ENCODE results near the gene SDR42E2. TPM values are rescaled to one million over a fixed set of nuclear protein-coding genes. Genes with fewer than 3 reads are reported as not detected.

Gene SDR42E2
- total RNA-seq, 1 donor from 2014 or later: 0.12 TPM

DNA sequence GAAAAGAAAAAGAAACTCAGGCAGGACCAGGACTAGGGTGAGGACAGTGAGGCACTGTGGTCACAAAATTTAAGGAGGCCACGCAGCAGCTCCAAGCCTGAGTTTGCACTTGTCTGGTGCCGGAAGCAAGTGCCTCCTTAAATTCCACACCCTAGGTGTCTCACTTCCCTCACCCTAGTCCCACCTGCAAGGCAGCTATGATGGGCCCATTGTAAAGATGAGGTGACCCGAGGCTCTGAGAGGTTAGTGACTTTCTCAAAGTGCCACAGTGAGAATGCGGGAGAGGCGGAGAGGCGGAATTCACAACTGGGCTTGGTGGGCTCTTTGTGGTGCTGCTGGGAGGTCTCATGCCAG lies 22.3 kb downstream of the SDR42E2 start:
- no peak for DNase-seq (ENCODE audit: low read depth)
- H3K4me3 ChIP-seq (ENCODE audit: low read depth, low read length): no peak overlapping the region
- TF ChIP-seq, protein P1, sequence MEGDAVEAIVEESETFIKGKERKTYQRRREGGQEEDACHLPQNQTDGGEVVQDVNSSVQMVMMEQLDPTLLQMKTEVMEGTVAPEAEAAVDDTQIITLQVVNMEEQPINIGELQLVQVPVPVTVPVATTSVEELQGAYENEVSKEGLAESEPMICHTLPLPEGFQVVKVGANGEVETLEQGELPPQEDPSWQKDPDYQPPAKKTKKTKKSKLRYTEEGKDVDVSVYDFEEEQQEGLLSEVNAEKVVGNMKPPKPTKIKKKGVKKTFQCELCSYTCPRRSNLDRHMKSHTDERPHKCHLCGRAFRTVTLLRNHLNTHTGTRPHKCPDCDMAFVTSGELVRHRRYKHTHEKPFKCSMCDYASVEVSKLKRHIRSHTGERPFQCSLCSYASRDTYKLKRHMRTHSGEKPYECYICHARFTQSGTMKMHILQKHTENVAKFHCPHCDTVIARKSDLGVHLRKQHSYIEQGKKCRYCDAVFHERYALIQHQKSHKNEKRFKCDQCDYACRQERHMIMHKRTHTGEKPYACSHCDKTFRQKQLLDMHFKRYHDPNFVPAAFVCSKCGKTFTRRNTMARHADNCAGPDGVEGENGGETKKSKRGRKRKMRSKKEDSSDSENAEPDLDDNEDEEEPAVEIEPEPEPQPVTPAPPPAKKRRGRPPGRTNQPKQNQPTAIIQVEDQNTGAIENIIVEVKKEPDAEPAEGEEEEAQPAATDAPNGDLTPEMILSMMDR (conservative IDR thresholded peaks at IDR 0.05; ENCODE audit: low read depth, low read length): no peak

DNA sequence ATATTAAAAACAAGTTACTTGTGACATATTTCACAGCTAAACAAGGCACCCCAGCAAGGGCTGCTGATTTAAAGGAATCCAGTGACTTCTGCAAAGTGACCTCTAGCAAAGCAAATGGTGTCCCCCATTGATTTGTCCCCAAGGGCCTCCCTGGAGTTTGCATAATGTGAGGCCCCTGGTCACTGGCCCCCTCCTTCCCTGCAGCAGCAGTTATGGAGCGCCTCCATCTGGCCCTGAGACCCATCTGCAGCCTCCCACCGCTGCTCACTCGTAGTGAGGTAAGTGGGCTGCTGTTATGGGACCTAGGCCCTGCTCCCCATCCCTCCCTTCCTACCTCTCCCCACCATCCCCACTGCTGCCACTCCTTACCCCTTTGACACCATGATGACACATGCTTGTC lies 24.2 kb downstream of the SDR42E2 start:
- no peak overlapping the region for H3K4me3 ChIP-seq (ENCODE audit: low read depth, low read length)
- no peak for DNase-seq (ENCODE audit: low read depth)
- TF ChIP-seq, protein P1 (conservative IDR thresholded peaks at IDR 0.05; ENCODE audit: low read depth, low read length): peak; percentile 33

DNA sequence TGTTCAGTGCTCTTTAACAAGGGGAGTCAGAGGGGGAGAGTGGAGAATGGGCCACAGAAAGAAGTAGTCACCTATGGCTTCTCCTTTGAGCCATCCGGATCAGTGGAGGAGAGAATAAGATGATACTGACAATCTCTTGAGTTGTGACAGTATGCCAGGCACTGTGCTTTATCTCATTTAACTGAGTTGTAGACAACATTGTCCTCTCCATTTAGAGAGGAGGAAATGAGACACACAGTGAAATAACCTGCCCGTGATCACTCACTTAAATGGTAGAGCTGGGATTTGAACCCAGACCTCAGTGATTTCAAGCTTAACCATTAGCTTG lies 25.9 kb downstream of the SDR42E2 start:
- DNase-seq (ENCODE audit: low read depth): no peak
- TF ChIP-seq, protein P1 (conservative IDR thresholded peaks at IDR 0.05; ENCODE audit: low read depth, low read length): no peak
- no peak overlapping the region for H3K4me3 ChIP-seq (ENCODE audit: low read depth, low read length)

DNA sequence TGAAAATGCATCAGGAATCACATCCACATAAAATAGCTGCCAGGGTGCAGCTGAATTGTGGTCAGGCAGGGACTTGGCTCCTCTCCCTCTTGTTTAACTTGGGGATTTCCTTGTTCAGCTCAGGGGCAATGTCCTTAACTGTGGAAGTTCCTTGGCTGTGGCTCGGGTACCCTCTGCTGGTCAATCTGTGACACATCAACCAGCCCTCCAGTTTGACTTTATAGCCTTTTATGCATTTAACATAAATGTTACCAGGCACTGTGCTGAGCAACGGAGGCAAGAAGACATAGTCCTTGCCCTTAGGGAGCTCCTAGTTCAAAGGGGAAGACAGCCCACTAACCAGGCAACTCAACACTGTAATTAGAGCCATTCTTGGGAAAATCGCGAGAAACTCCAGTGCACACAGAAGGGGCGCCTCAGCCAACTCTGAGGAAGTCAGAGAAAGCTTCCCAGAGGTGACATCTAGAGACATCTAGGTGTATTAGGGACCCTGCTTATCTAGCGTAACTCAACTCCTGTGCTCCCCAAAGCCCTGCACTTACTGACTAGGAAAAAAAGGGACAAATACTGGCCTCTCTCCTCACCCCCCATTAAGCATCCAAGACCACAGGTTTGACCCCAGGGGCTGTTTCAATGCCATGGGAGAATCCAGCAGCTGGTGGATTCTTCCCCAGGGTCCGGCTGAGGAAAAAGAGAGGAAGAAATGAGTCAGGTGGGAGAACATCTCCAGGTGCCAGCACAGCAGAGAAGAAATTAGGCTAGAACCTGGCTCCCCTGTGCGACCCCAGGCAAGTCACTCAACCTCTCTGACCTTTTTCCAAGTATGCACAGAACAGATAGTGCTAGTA lies 26.5 kb downstream of the SDR42E2 start:
- peak; percentile 81 for DNase-seq (ENCODE audit: low read depth)
- TF ChIP-seq, protein P1 (conservative IDR thresholded peaks at IDR 0.05; ENCODE audit: low read depth, low read length): peak; percentile 95
- no peak overlapping the region for H3K4me3 ChIP-seq (ENCODE audit: low read depth, low read length)

- H3K4me3 ChIP-seq (ENCODE audit: low read depth, low read length): peak overlapping the region; percentile 70
- TF ChIP-seq, protein P1 (conservative IDR thresholded peaks at IDR 0.05; ENCODE audit: low read depth, low read length): no peak
- no peak for DNase-seq (ENCODE audit: low read depth)
These were observed 27.3 kb downstream of the SDR42E2 start for GRCh38 chr16:22189473-22190080.

DNA sequence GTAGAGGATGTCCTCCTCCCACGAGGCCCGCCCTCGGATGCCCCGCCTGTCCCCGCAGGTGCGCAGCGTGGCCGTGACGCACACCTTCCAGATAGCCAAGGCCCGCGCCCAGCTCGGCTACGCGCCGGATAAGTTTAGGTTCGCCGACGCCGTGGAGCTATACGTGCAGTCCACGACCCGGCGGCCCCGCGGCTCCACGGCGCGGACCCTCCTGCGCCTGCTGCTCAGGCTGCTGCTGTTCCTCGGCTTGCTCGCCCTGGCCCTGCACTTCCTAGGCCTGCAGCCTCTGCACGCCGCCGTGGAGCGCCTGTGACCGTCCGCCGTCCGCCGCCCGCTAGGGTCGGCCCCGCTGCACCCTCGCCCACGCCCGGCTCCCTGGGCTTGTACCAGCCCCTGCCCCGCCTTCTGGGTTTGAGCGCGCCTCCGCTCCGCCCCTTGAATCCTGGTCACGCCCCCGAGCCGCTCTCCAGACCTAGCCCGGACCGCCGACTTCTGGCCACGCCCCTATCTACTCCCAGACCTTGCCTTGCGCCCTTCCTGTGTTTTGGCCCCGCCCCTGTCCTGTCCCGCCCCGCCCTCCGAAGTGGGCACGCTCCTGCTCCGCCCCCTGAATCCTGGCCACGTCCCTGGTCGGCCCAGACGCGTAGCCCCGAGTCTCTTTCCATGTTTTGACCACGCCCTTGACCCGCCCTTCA lies 27.9 kb downstream of the SDR42E2 start:
- TF ChIP-seq, protein P1 (conservative IDR thresholded peaks at IDR 0.05; ENCODE audit: low read depth, low read length): no peak
- peak overlapping the region; percentile 70 for H3K4me3 ChIP-seq (ENCODE audit: low read depth, low read length)
- DNase-seq (ENCODE audit: low read depth): no peak

All from epithelial cell of proximal tubule (primary cell).